ENCODE measurements around the gene TM2D3. TPM values are rescaled to one million over a fixed set of nuclear protein-coding genes. Genes with fewer than 3 reads are reported as not detected.

Gene TM2D3
- total and polyA plus RNA-seq, 2 of the 8 experiments (the other 6 are each of a cell fraction or from before 2014, with no cell fraction given) = 26.4 to 28.0 TPM

DNA sequence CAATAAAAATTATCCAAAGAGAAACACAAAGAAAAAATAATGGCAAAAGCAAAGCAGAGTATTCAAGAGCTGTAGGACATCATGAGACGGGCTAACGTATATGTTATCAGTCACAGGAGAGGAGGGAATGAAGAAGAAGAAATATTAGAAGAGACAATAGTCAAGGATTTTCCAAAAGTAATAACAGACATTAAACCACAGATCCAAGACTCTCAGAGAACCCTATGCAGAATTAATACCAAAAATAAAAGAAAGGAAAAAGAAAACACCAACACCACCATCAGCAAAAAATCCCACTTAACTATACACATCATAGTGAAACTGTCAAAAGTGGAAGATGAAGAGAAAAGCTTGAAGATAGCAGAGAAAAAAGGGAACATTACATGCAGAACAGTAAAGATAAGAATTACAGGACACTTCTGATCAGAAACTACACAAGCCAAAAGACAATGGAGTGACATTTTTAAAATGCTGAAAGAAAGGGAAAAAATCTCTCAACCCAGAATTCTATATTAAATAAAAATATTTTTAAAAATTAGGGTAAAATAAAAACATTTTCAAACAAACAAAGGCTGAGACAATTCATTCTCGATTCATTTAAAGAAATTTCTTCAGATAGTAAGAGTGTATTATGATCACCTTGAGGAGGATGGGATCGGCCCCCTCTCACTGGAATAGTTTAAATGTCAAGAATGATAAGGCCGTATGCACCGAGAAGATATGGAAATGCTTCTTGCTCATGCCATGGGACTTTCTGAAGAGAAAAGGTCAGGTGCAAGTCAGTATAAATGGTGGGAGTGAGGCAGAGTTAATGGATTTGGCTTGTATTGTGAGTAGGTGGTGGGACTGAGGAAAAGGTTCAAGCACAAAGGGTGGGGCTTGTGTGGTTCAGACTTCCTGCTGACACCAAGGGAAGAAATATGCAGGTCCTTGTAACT is 28.5 kb downstream of the TM2D3 start (continued):
- TF ChIP-seq, protein P1, sequence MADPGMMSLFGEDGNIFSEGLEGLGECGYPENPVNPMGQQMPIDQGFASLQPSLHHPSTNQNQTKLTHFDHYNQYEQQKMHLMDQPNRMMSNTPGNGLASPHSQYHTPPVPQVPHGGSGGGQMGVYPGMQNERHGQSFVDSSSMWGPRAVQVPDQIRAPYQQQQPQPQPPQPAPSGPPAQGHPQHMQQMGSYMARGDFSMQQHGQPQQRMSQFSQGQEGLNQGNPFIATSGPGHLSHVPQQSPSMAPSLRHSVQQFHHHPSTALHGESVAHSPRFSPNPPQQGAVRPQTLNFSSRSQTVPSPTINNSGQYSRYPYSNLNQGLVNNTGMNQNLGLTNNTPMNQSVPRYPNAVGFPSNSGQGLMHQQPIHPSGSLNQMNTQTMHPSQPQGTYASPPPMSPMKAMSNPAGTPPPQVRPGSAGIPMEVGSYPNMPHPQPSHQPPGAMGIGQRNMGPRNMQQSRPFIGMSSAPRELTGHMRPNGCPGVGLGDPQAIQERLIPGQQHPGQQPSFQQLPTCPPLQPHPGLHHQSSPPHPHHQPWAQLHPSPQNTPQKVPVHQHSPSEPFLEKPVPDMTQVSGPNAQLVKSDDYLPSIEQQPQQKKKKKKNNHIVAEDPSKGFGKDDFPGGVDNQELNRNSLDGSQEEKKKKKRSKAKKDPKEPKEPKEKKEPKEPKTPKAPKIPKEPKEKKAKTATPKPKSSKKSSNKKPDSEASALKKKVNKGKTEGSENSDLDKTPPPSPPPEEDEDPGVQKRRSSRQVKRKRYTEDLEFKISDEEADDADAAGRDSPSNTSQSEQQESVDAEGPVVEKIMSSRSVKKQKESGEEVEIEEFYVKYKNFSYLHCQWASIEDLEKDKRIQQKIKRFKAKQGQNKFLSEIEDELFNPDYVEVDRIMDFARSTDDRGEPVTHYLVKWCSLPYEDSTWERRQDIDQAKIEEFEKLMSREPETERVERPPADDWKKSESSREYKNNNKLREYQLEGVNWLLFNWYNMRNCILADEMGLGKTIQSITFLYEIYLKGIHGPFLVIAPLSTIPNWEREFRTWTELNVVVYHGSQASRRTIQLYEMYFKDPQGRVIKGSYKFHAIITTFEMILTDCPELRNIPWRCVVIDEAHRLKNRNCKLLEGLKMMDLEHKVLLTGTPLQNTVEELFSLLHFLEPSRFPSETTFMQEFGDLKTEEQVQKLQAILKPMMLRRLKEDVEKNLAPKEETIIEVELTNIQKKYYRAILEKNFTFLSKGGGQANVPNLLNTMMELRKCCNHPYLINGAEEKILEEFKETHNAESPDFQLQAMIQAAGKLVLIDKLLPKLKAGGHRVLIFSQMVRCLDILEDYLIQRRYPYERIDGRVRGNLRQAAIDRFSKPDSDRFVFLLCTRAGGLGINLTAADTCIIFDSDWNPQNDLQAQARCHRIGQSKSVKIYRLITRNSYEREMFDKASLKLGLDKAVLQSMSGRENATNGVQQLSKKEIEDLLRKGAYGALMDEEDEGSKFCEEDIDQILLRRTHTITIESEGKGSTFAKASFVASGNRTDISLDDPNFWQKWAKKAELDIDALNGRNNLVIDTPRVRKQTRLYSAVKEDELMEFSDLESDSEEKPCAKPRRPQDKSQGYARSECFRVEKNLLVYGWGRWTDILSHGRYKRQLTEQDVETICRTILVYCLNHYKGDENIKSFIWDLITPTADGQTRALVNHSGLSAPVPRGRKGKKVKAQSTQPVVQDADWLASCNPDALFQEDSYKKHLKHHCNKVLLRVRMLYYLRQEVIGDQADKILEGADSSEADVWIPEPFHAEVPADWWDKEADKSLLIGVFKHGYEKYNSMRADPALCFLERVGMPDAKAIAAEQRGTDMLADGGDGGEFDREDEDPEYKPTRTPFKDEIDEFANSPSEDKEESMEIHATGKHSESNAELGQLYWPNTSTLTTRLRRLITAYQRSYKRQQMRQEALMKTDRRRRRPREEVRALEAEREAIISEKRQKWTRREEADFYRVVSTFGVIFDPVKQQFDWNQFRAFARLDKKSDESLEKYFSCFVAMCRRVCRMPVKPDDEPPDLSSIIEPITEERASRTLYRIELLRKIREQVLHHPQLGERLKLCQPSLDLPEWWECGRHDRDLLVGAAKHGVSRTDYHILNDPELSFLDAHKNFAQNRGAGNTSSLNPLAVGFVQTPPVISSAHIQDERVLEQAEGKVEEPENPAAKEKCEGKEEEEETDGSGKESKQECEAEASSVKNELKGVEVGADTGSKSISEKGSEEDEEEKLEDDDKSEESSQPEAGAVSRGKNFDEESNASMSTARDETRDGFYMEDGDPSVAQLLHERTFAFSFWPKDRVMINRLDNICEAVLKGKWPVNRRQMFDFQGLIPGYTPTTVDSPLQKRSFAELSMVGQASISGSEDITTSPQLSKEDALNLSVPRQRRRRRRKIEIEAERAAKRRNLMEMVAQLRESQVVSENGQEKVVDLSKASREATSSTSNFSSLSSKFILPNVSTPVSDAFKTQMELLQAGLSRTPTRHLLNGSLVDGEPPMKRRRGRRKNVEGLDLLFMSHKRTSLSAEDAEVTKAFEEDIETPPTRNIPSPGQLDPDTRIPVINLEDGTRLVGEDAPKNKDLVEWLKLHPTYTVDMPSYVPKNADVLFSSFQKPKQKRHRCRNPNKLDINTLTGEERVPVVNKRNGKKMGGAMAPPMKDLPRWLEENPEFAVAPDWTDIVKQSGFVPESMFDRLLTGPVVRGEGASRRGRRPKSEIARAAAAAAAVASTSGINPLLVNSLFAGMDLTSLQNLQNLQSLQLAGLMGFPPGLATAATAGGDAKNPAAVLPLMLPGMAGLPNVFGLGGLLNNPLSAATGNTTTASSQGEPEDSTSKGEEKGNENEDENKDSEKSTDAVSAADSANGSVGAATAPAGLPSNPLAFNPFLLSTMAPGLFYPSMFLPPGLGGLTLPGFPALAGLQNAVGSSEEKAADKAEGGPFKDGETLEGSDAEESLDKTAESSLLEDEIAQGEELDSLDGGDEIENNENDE (IDR thresholded peaks at IDR 0.05; ENCODE audit: insufficient replicate concordance, low read length) = no peak
- TF ChIP-seq CBX5 (IDR thresholded peaks at IDR 0.05; ENCODE audit: low read depth, low read length) (no peak), SIN3A (conservative IDR thresholded peaks at IDR 0.05 in 1 of 2, IDR thresholded peaks at IDR 0.05 in 1 of 2; ENCODE audit: low read depth in 1 of 2, low read length in 2 of 2) (no peak), SP1 (IDR thresholded peaks at IDR 0.05; ENCODE audit: low read depth, low read length) (no peak), RXRA (IDR thresholded peaks at IDR 0.05; ENCODE audit: insufficient read depth, low read depth, low read length) (no peak), EZH2 (IDR thresholded peaks at IDR 0.05; ENCODE audit: low read depth, low read length, severe bottlenecking) (no peak), RAD21 (IDR thresholded peaks at IDR 0.05 in 1 of 2, conservative IDR thresholded peaks at IDR 0.05 in 1 of 2; ENCODE audit: low read depth in 2 of 2, low read length in 2 of 2) (no peak)
- TF ChIP-seq, protein P2, sequence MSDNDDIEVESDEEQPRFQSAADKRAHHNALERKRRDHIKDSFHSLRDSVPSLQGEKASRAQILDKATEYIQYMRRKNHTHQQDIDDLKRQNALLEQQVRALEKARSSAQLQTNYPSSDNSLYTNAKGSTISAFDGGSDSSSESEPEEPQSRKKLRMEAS (IDR thresholded peaks at IDR 0.05) = no peak
